Measurements from ENCODE around the gene PLPPR1. TPM values are rescaled to one million over a fixed set of nuclear protein-coding genes. Genes with fewer than 3 reads are reported as not detected.

The PLPPR1 gene
- total and polyA plus RNA-seq, 2 of the 4 experiments (the other 2 are of a cell fraction) = not detected

- H3K4me3 ChIP-seq (ENCODE audit: insufficient read depth, low read depth, low read length) = no peak overlapping the region
- dilution Hi-C loops (cut with HindIII; ENCODE audit: low sequenced_read_pairs, unreplicated experiment) (no loop called here), intact Hi-C loops (cut with micrococcal nuclease) (no loop called here), in situ Hi-C loops (cut with MboI; ENCODE audit: low sequenced_read_pairs) (no loop called here)
- no peak overlapping the region for H3K9ac ChIP-seq (ENCODE audit: low read depth, low read length)
- no peak overlapping the region for H3K18ac ChIP-seq (ENCODE audit: low read depth, low read length)
- no peak overlapping the region for H2AK5ac ChIP-seq (ENCODE audit: low read depth, low read length)
- no peak overlapping the region for H3K4ac ChIP-seq (ENCODE audit: low read depth, low read length)
- H3K27me3 ChIP-seq (ENCODE audit: control insufficient read depth, insufficient read depth, low read length) = no peaks in the 10 kb centered on the region
- no peak overlapping the region for H2AK9ac ChIP-seq (replicated peaks; ENCODE audit: low read depth, low read length, poor library complexity)
- H3K9me3 ChIP-seq (ENCODE audit: control insufficient read depth, insufficient read depth, low read length) = no peaks in the 10 kb centered on the region
- H3K9me1 ChIP-seq (ENCODE audit: insufficient read depth, low read length) = no peaks in the 10 kb centered on the region
- no TSS peak for BruUV-seq (replicated peaks)
- H3K14ac ChIP-seq (replicated peaks; ENCODE audit: low read depth, low read length) = no peak overlapping the region
- DNase-seq (no peak), ATAC-seq (ENCODE audit: low read depth) (no peak)
- no CpG with 5 or more reads among the region's 2 CpGs for WGBS, 2 experiments (ENCODE audit: extremely low coverage in 2 of 2, insufficient read length in 1 of 2)
- H3K4me2 ChIP-seq (ENCODE audit: low read depth, low read length) = no peak overlapping the region
- H3K4me1 ChIP-seq (ENCODE audit: control insufficient read depth, insufficient read depth, low read length) = no peaks in the 10 kb centered on the region
- no peak overlapping the region for H2BK15ac ChIP-seq (ENCODE audit: low read depth, low read length)
- H4K5ac ChIP-seq (ENCODE audit: low read depth, low read length) = no peak overlapping the region
- no peak overlapping the region for H2BK120ac ChIP-seq (ENCODE audit: low read depth, low read length)
- ChIA-PET POLR2A (ENCODE audit: unreplicated experiment) (no interaction called here), CTCF (no interaction called here)
- H3K36me3 ChIP-seq (ENCODE audit: control insufficient read depth, insufficient read depth, low read length) = no peaks in the 10 kb centered on the region
- TF ChIP-seq USF2 (IDR thresholded peaks at IDR 0.05; ENCODE audit: low read depth, low read length) (no peak), MXI1 (IDR thresholded peaks at IDR 0.05; ENCODE audit: borderline replicate concordance, low read depth, low read length) (no peak), MAZ (IDR thresholded peaks at IDR 0.05; ENCODE audit: borderline replicate concordance, low read depth, low read length) (no peak), CTCF (conservative IDR thresholded peaks at IDR 0.05; ENCODE audit: low read depth, low read length) (no peak), SMC3 (IDR thresholded peaks at IDR 0.05; ENCODE audit: low read depth, low read length) (no peak), BHLHE40 (IDR thresholded peaks at IDR 0.05; ENCODE audit: low read depth, low read length) (no peak), RFX5 (IDR thresholded peaks at IDR 0.05; ENCODE audit: low read depth, low read length) (no peak), RAD21 (IDR thresholded peaks at IDR 0.05; ENCODE audit: low read length) (no peak), ELK1 (IDR thresholded peaks at IDR 0.05; ENCODE audit: borderline replicate concordance, low read depth, low read length) (no peak), RCOR1 (IDR thresholded peaks at IDR 0.05; ENCODE audit: insufficient replicate concordance, low read length) (no peak), POLR2A (IDR thresholded peaks at IDR 0.05; ENCODE audit: low read depth, low read length) (no peak), NFE2L2 (IDR thresholded peaks at IDR 0.05; ENCODE audit: low read depth, low read length) (no peak), MAFK (IDR thresholded peaks at IDR 0.05; ENCODE audit: low read depth, low read length) (no peak), FOS (IDR thresholded peaks at IDR 0.05; ENCODE audit: low read depth, low read length) (no peak)
- no peak overlapping the region for H2AFZ ChIP-seq (replicated peaks; ENCODE audit: low read length, poor library complexity)
- no peak overlapping the region for H2BK20ac ChIP-seq (ENCODE audit: low read depth, low read length)
- no peaks in the 10 kb centered on the region for H4K20me1 ChIP-seq (ENCODE audit: insufficient read depth, low read length)
- H3K27ac ChIP-seq (ENCODE audit: insufficient read depth, low read length) = no peak overlapping the region
- no peak overlapping the region for H4K8ac ChIP-seq (ENCODE audit: low read depth in 2 of 2, low read length in 2 of 2)
- no peak overlapping the region for H2BK5ac ChIP-seq (ENCODE audit: low read depth, low read length, poor library complexity, severe bottlenecking)
- H3K56ac ChIP-seq (ENCODE audit: extremely low read depth, insufficient read depth, low read length) = no peak overlapping the region
- H3K23ac ChIP-seq (ENCODE audit: low read depth, low read length) = no peak overlapping the region
- no peak overlapping the region for H4K91ac ChIP-seq (ENCODE audit: insufficient read depth, low read depth, low read length)
- no peaks in the 10 kb centered on the region for H3K79me1 ChIP-seq (ENCODE audit: low read depth in 1 of 2, low read length in 2 of 2)
Observed at GRCh38 chr9:101270302-101270701, 241.8 kb downstream of the PLPPR1 start.
